ENCODE measurements around the gene CENPT. TPM values are rescaled to one million over a fixed set of nuclear protein-coding genes. Genes with fewer than 3 reads are reported as not detected.
A peak's percentile ranks its signal among the peaks of the same experiment; 100 is the strongest.

The CENPT gene
- total and polyA plus RNA-seq, 2 of the 13 experiments (the other 11 are each of a cell fraction or from before 2014, with no cell fraction given): 40.9 to 43.3 TPM

DNA sequence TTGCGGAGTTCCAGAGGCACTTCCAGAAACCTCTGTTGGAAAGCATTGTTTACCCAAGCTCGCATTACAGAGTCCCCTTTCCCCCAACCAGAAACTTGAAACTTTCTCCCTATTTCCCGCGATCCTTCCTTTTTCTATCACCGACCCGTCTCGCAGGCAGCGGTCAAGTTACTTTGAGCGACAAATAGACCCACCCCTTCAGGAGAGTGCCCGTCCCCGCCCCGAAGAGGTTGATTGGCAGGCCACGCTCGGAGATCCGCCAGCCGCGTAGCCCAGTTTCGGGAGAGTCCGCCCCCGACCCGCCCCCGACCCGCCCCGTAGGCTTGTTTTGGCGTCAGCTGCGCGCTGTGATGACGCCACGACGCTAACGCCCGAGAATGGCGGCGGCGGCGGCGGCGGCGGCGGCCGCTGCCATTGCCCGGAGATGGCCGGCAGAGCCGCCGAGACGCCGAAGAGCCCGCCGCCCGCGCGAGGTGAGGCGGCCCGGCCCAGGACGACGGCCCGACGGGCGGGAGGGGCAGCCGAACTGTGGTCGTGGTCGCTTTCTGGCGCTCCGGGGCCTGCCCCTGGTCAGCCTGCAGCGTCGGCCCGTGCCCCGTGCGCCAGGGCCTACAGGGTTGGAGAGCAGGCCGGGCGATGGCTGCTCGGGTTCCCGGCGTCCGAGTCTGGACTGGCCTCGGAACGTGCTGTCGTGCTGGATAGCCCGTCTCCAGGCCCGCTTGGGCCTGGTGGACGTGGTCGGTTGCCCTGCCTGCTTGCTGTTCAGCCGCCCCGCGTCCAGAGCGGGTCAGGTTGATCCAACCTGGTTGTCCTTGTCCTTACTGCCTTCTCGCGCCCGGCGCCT lies 45.6 kb upstream of the CENPT start, which contains the start of gene PSKH1 (continued):
- TF ChIP-seq, protein P1, sequence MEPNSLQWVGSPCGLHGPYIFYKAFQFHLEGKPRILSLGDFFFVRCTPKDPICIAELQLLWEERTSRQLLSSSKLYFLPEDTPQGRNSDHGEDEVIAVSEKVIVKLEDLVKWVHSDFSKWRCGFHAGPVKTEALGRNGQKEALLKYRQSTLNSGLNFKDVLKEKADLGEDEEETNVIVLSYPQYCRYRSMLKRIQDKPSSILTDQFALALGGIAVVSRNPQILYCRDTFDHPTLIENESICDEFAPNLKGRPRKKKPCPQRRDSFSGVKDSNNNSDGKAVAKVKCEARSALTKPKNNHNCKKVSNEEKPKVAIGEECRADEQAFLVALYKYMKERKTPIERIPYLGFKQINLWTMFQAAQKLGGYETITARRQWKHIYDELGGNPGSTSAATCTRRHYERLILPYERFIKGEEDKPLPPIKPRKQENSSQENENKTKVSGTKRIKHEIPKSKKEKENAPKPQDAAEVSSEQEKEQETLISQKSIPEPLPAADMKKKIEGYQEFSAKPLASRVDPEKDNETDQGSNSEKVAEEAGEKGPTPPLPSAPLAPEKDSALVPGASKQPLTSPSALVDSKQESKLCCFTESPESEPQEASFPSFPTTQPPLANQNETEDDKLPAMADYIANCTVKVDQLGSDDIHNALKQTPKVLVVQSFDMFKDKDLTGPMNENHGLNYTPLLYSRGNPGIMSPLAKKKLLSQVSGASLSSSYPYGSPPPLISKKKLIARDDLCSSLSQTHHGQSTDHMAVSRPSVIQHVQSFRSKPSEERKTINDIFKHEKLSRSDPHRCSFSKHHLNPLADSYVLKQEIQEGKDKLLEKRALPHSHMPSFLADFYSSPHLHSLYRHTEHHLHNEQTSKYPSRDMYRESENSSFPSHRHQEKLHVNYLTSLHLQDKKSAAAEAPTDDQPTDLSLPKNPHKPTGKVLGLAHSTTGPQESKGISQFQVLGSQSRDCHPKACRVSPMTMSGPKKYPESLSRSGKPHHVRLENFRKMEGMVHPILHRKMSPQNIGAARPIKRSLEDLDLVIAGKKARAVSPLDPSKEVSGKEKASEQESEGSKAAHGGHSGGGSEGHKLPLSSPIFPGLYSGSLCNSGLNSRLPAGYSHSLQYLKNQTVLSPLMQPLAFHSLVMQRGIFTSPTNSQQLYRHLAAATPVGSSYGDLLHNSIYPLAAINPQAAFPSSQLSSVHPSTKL (CRISPR knock-in tag; IDR thresholded peaks at IDR 0.05): no peak
- TF ChIP-seq PTBP1 (IDR thresholded peaks at IDR 0.05; ENCODE audit: low read depth, low read length, poor library complexity, severe bottlenecking) (no peak), AGO2 (optimal IDR thresholded peaks at IDR 0.05; ENCODE audit: low read depth, low read length) (peak; percentile 91), JARID2 (CRISPR knock-in tag; IDR thresholded peaks at IDR 0.05; ENCODE audit: insufficient replicate concordance) (peak; percentile 81), ZNF619 (CRISPR knock-in tag; IDR thresholded peaks at IDR 0.05) (peak; percentile 60; the same call in 1 of the 2 replicates), ZNF773 (CRISPR knock-in tag; IDR thresholded peaks at IDR 0.05; ENCODE audit: borderline replicate concordance) (peak; percentile 84; the same call in 1 of the 2 replicates), NR3C1 (CRISPR knock-in tag; IDR thresholded peaks at IDR 0.05) (no peak), NAIF1 (CRISPR knock-in tag; IDR thresholded peaks at IDR 0.05; ENCODE audit: borderline replicate concordance) (0 out of 2 replicates have a peak, but pooled peaks have one; percentile 33), MAZ (IDR thresholded peaks at IDR 0.05; ENCODE audit: borderline replicate concordance, low read depth, low read length) (peak; percentile 32; the same call in 1 of the 2 replicates), MAZ (CRISPR knock-in tag; IDR thresholded peaks at IDR 0.05; ENCODE audit: low read depth) (peak; percentile 77), ZNF83 (CRISPR knock-in tag; IDR thresholded peaks at IDR 0.05; ENCODE audit: borderline replicate concordance) (peak; percentile 74; the same call in 1 of the 2 replicates), ZNF598 (CRISPR knock-in tag; IDR thresholded peaks at IDR 0.05; ENCODE audit: borderline replicate concordance) (0 out of 2 replicates have a peak, but pooled peaks have one; percentile 58), NFATC3 (CRISPR knock-in tag; IDR thresholded peaks at IDR 0.05) (no peak), TEAD3 (CRISPR knock-in tag; optimal IDR thresholded peaks at IDR 0.05; ENCODE audit: borderline replicate concordance) (no peak), MIXL1 (CRISPR knock-in tag; IDR thresholded peaks at IDR 0.05) (0 out of 2 replicates have a peak, but pooled peaks have one; percentile 5), HNF4A (CRISPR knock-in tag; IDR thresholded peaks at IDR 0.05) (0 out of 2 replicates have a peak, but pooled peaks have one; percentile 16), ZNF333 (CRISPR knock-in tag; IDR thresholded peaks at IDR 0.05; ENCODE audit: borderline replicate concordance) (peak; percentile 96)
- TF ChIP-seq, protein P2, sequence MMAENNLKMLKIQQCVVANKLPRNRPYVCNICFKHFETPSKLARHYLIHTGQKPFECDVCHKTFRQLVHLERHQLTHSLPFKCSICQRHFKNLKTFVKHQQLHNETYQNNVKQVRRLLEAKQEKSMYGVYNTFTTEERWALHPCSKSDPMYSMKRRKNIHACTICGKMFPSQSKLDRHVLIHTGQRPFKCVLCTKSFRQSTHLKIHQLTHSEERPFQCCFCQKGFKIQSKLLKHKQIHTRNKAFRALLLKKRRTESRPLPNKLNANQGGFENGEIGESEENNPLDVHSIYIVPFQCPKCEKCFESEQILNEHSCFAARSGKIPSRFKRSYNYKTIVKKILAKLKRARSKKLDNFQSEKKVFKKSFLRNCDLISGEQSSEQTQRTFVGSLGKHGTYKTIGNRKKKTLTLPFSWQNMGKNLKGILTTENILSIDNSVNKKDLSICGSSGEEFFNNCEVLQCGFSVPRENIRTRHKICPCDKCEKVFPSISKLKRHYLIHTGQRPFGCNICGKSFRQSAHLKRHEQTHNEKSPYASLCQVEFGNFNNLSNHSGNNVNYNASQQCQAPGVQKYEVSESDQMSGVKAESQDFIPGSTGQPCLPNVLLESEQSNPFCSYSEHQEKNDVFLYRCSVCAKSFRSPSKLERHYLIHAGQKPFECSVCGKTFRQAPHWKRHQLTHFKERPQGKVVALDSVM (CRISPR knock-in tag; IDR thresholded peaks at IDR 0.05): peak; percentile 77; the same call in 1 of the 2 replicates
- TF ChIP-seq, protein P3, sequence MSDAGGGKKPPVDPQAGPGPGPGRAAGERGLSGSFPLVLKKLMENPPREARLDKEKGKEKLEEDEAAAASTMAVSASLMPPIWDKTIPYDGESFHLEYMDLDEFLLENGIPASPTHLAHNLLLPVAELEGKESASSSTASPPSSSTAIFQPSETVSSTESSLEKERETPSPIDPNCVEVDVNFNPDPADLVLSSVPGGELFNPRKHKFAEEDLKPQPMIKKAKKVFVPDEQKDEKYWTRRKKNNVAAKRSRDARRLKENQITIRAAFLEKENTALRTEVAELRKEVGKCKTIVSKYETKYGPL (CRISPR knock-in tag; IDR thresholded peaks at IDR 0.05): peak; percentile 68; the same call in 1 of the 2 replicates
- TF ChIP-seq, protein P4, sequence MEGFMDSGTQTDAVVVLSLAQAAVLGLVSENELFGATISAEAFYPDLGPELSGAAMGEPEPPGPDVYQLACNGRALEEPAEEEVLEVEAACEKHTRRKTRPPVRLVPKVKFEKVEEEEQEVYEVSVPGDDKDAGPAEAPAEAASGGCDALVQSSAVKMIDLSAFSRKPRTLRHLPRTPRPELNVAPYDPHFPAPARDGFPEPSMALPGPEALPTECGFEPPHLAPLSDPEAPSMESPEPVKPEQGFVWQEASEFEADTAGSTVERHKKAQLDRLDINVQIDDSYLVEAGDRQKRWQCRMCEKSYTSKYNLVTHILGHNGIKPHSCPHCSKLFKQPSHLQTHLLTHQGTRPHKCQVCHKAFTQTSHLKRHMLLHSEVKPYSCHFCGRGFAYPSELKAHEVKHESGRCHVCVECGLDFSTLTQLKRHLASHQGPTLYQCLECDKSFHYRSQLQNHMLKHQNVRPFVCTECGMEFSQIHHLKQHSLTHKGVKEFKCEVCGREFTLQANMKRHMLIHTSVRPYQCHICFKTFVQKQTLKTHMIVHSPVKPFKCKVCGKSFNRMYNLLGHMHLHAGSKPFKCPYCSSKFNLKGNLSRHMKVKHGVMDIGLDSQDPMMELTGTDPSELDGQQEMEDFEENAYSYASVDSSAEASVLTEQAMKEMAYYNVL (CRISPR knock-in tag; IDR thresholded peaks at IDR 0.05; ENCODE audit: borderline replicate concordance): peak; percentile 53; the same call in 1 of the 2 replicates
